ENCODE data around the gene CLCA2. TPM values are rescaled to one million over a fixed set of nuclear protein-coding genes. Genes with fewer than 3 reads are reported as not detected.

Gene CLCA2
- total and polyA plus RNA-seq, 2 donors (not counting 3 experiments of a cell fraction or from before 2014, with no cell fraction given): 0.01 to 0.11 TPM

DNA sequence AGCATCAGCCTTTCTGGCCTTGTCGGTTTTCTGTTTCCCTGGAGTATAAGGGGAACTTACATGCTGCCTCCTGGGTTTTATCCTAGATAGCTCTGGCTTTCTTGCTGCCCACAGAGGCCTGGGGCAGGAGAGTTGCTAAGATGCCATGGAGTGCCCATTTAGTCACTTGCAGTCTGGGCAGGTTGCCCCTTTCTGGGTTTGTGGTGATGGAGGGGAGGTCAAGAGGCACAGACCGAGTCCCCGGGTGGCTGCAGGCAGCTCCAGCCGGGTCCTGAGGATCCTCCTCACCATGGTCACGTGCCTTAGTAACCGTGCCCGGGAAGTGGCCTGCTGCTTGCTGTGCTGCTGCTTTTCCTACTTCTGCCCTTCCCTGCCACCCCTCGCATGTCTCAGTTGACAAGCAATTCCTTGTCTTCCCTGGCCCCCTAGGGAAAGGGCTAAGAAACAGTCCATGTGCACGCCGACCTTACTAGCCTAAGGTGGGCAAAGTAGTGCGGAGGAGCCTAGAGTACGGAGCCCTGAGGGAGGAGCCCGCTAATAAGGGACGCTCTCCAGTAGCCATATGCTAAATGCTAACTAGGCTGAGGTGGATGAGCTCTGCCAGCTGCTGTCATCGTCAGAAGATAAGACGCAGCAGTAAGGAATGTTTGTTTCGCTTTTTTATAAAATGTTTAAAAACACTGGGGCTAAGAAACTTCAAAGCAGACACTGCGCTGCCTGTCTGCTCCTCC, 79.6 kb downstream of the CLCA2 start:
- CTCF ChIA-PET: interaction anchor here (0.7 to 9.9 kb wide), 6 partner anchors 12 to 234 kb away, joined by 3 to 85 read pairs (median 6); no protein-coding TSS in a partner anchor
- no peak overlapping the region for H3K4me2 ChIP-seq (ENCODE audit: insufficient read depth, low read length)

DNA sequence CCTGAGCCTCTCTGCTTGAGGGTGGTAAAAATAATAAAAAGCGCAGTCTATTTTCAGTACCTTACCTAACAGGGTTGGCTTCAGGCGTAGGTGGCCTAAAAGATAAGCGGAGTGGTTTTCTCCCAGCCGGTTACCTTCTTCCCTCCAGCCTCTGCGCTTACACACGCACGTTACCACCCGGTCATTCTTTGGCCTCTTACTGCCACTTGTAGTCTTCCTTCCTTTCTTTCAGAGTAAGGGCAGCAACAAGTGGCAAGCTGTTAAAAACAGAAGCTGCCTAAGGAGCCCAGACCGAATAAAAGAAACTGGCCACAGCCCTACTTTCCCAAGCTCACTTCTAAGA, 80.1 kb downstream of the CLCA2 start:
- Histone ChIP-seq H3K4me2 (ENCODE audit: insufficient read depth, low read length) (no peak overlapping the region), H3K36me3 (ENCODE audit: control insufficient read depth in 2 of 2, extremely low read depth in 1 of 2, insufficient read depth in 2 of 2, low read length in 2 of 2) (no peaks in the 10 kb centered on the region), H3K79me2 (ENCODE audit: control insufficient read depth, insufficient read depth, low read length) (no peaks in the 10 kb centered on the region), H3K9ac (replicated peaks; ENCODE audit: extremely low read depth, insufficient read depth, low read length) (no peak overlapping the region), H3K4me1 (ENCODE audit: control insufficient read depth, extremely low read depth, insufficient read depth, low read length) (no peaks in the 10 kb centered on the region), H2AFZ (ENCODE audit: low read depth, low read length) (no peak overlapping the region), H3K27me3 (ENCODE audit: control insufficient read depth in 2 of 2, insufficient read depth in 2 of 2, low read length in 2 of 2) (peaks cover 0 to 3% of the 10 kb centered on the region in 2 experiments), H3K9me1 (replicated peaks; ENCODE audit: control insufficient read depth, extremely low read depth, insufficient read depth, low read length) (no peaks in the 10 kb centered on the region), H3K4me3 (replicated peaks in 1 of 3; ENCODE audit: insufficient read depth in 1 of 3, low read depth in 1 of 3, low read length in 3 of 3) (no peak overlapping the region), H3K9me3 (replicated peaks; ENCODE audit: control insufficient read depth, insufficient read depth, low read length) (no peaks in the 10 kb centered on the region), H3K27ac (ENCODE audit: insufficient read depth, low read depth, low read length) (no peak overlapping the region), H4K20me1 (replicated peaks; ENCODE audit: control insufficient read depth, extremely low read depth, insufficient read depth, low read length) (no peaks in the 10 kb centered on the region)
- FAIRE-seq (no peak), DNase-seq (ENCODE audit: low read depth, low spot score) (no peak)
- dilution Hi-C loops (cut with MboI; ENCODE audit: extremely low pct_ligation_motif_present, low sequenced_read_pairs) (no loop called here), intact Hi-C loops (cut with micrococcal nuclease) (loop anchor here (5.0 kb wide), 1 partner anchor 107 kb away; the partner anchor contains the start of gene ODF2L)
- ChIA-PET POLR2A (no interaction called here), CTCF (interaction anchor here (0.7 to 9.9 kb wide), 7 partner anchors 12 to 238 kb away, joined by 3 to 85 read pairs (median 3); no protein-coding TSS in a partner anchor)
- TF ChIP-seq, protein P1, sequence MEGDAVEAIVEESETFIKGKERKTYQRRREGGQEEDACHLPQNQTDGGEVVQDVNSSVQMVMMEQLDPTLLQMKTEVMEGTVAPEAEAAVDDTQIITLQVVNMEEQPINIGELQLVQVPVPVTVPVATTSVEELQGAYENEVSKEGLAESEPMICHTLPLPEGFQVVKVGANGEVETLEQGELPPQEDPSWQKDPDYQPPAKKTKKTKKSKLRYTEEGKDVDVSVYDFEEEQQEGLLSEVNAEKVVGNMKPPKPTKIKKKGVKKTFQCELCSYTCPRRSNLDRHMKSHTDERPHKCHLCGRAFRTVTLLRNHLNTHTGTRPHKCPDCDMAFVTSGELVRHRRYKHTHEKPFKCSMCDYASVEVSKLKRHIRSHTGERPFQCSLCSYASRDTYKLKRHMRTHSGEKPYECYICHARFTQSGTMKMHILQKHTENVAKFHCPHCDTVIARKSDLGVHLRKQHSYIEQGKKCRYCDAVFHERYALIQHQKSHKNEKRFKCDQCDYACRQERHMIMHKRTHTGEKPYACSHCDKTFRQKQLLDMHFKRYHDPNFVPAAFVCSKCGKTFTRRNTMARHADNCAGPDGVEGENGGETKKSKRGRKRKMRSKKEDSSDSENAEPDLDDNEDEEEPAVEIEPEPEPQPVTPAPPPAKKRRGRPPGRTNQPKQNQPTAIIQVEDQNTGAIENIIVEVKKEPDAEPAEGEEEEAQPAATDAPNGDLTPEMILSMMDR (IDR thresholded peaks at IDR 0.05; ENCODE audit: extremely low read depth in 1 of 2, insufficient read depth in 1 of 2, low read depth in 1 of 2, low read length in 2 of 2): no peak
- no peak for TF ChIP-seq POLR2AphosphoS5 (IDR thresholded peaks at IDR 0.05; ENCODE audit: insufficient read depth, low read depth, low read length)
- TF ChIP-seq EZH2 (IDR thresholded peaks at IDR 0.05; ENCODE audit: borderline replicate concordance, low read depth, low read length, severe bottlenecking): no peak
- no peak for TF ChIP-seq GATA2 (IDR thresholded peaks at IDR 0.05; ENCODE audit: insufficient read depth, insufficient read length, low read depth, low read length)
- BruUV-seq (replicated peaks): no TSS peak

More for the DNA sequence above, 79.6 kb downstream of the CLCA2 start:
- no peaks in the 10 kb centered on the region for H3K36me3 ChIP-seq (ENCODE audit: control insufficient read depth in 2 of 2, extremely low read depth in 1 of 2, insufficient read depth in 2 of 2, low read length in 2 of 2)
- H3K4me3 ChIP-seq (replicated peaks in 1 of 3; ENCODE audit: insufficient read depth in 1 of 3, low read depth in 1 of 3, low read length in 3 of 3): no peak overlapping the region
- dilution Hi-C loops (cut with MboI; ENCODE audit: extremely low pct_ligation_motif_present, low sequenced_read_pairs) (no loop called here), intact Hi-C loops (cut with micrococcal nuclease) (loop anchor here (5.0 kb wide), 1 partner anchor 106 kb away; the partner anchor contains the start of gene ODF2L)
- TF ChIP-seq EZH2 (IDR thresholded peaks at IDR 0.05; ENCODE audit: borderline replicate concordance, low read depth, low read length, severe bottlenecking) (no peak), GATA2 (IDR thresholded peaks at IDR 0.05; ENCODE audit: insufficient read depth, insufficient read length, low read depth, low read length) (no peak), JUN (IDR thresholded peaks at IDR 0.05; ENCODE audit: borderline replicate concordance, insufficient read depth, insufficient read length, low read depth) (no peak), POLR2AphosphoS5 (IDR thresholded peaks at IDR 0.05; ENCODE audit: insufficient read depth, low read depth, low read length) (no peak), FOS (IDR thresholded peaks at IDR 0.05; ENCODE audit: borderline replicate concordance, insufficient read depth, low read length) (no peak)
- TF ChIP-seq, protein P2, sequence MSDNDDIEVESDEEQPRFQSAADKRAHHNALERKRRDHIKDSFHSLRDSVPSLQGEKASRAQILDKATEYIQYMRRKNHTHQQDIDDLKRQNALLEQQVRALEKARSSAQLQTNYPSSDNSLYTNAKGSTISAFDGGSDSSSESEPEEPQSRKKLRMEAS (IDR thresholded peaks at IDR 0.05; ENCODE audit: insufficient read depth, insufficient read length): no peak
- no peaks in the 10 kb centered on the region for H3K9me3 ChIP-seq (replicated peaks; ENCODE audit: control insufficient read depth, insufficient read depth, low read length)
- POLR2A ChIA-PET: no interaction called here
- no peaks in the 10 kb centered on the region for H4K20me1 ChIP-seq (replicated peaks; ENCODE audit: control insufficient read depth, extremely low read depth, insufficient read depth, low read length)
- DNase-seq (ENCODE audit: low read depth, low spot score): no peak
- BruUV-seq (replicated peaks): no TSS peak
- no peak overlapping the region for H3K27ac ChIP-seq (ENCODE audit: insufficient read depth, low read depth, low read length)
- no peak for FAIRE-seq
- H2AFZ ChIP-seq (ENCODE audit: low read depth, low read length): no peak overlapping the region
- peaks cover 0 to 8% of the 10 kb centered on the region in 2 experiments for H3K27me3 ChIP-seq (ENCODE audit: control insufficient read depth in 2 of 2, insufficient read depth in 2 of 2, low read length in 2 of 2)
- no peak overlapping the region for H3K9ac ChIP-seq (replicated peaks; ENCODE audit: extremely low read depth, insufficient read depth, low read length)
- H3K9me1 ChIP-seq (replicated peaks; ENCODE audit: control insufficient read depth, extremely low read depth, insufficient read depth, low read length): no peaks in the 10 kb centered on the region
- H3K4me1 ChIP-seq (ENCODE audit: control insufficient read depth, extremely low read depth, insufficient read depth, low read length): no peaks in the 10 kb centered on the region
- H3K79me2 ChIP-seq (ENCODE audit: control insufficient read depth, insufficient read depth, low read length): no peaks in the 10 kb centered on the region
